ENCODE results near the gene CDH3. TPM values are rescaled to one million over a fixed set of nuclear protein-coding genes. Genes with fewer than 3 reads are reported as not detected.

Gene CDH3
- total RNA-seq, 5 donors from 2014 or later (not counting 1 experiment from before 2014, with no cell fraction given), result 0.36 to 1.1 (median 0.60) TPM; not detected in 1

DNA sequence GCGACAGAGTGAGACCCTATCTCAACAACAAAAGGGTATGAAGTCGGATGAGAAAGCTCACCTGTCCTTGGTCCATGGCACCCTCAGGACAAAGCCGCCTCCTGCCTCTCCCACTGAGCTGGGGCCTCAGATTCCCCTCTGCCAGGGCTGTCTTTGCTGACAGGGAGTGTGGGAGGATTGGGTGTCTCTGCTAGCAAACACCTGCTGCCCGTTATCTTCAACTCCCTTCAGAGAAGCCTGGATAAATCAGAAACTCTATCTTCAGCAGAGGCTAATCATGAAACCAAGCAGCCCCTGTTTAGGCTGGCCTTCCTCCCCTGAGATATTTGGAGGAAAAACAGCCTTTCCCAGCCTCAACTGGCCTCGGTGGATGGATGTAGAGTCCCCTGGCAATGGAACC is 55.7 kb downstream of the CDH3 start:
- H3K4me3 Mint-ChIP-seq, result no peak overlapping the region

DNA sequence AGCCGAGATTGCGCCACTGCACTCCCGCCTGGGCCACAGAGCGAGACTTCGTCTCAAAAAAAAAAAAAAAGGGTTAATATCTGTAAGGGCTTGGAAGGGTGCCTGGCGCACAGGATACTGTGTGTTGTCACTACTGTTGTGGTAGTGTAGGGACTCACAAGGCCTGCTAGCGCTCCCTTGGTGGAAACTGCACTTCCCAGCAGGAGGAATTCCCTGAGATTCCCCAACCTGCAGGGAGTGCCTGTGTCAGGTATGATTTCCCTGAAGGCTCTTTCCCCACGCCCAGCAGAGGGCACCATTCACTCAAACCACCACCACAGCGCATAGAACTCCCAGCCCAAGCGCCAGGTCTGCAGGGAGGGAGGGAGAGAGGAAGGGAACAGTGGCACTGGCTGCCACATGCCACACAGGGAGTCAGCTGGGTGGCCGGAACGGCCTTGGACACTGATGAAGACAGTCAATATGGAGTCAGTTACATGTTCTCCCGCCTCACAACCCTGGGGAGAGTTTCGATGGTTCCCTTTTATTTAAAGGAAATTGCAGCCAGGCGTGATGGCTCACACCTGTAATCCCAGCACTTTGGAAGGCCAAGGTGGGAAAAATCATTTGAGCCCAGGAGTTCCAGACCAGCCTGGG is 59.2 kb downstream of the CDH3 start:
- H3K36me3 Mint-ChIP-seq, result no peaks in the 10 kb centered on the region
- ATAC-seq (replicated peaks in 1 of 4), result peak in 2 of 4 experiments; percentile 42 to 53
- H3K36me3 ChIP-seq (ENCODE audit: control insufficient read depth in 2 of 2, extremely low read depth in 1 of 2, insufficient read depth in 1 of 2, low read length in 1 of 2), result no peaks in the 10 kb centered on the region
- H3K4me1 Mint-ChIP-seq, result peaks cover 0 to 5% (median 0%) of the 10 kb centered on the region in 3 donors
- H3K4me3 ChIP-seq (ENCODE audit: control insufficient read depth in 1 of 2, extremely low read depth in 1 of 2, low read length in 1 of 2), result no peak overlapping the region
- peaks cover 0 to 4% of the 10 kb centered on the region in 2 experiments for H3K4me1 ChIP-seq (ENCODE audit: control insufficient read depth in 1 of 2, extremely low read depth in 1 of 2, insufficient read depth in 2 of 2, low read length in 2 of 2)
- POLR2A ChIA-PET, result no interaction called here
- no peaks in the 10 kb centered on the region for H3K9me3 ChIP-seq
- CTCF ChIA-PET, result no interaction called here
- no peak overlapping the region for H3K27ac Mint-ChIP-seq
- H3K27ac ChIP-seq (ENCODE audit: low read length), result no peak overlapping the region
- H3K27me3 Mint-ChIP-seq, result no peaks in the 10 kb centered on the region
- no peaks in the 10 kb centered on the region for H3K9me3 Mint-ChIP-seq
- DNase-seq, result peak in 32 of 35 experiments; percentile 9 to 62 (median 28)
- H3K4me3 Mint-ChIP-seq, result no peak overlapping the region
- 55% methylated on average over 8 of the region's 15 CpGs for WGBS (ENCODE audit: insufficient coverage)
- H3K27me3 ChIP-seq (replicated peaks in 1 of 2; ENCODE audit: control insufficient read depth in 2 of 2, extremely low read depth in 1 of 2, insufficient read depth in 2 of 2, low read length in 1 of 2), result peaks cover 0 to 19% of the 10 kb centered on the region in 2 experiments

More for the DNA sequence above, 55.7 kb downstream of the CDH3 start:
- ATAC-seq (replicated peaks in 1 of 4) (no peak), DNase-seq (no peak)
- no peaks in the 10 kb centered on the region for H3K9me3 ChIP-seq
- no peaks in the 10 kb centered on the region for H3K36me3 Mint-ChIP-seq
- H3K27me3 Mint-ChIP-seq, result no peaks in the 10 kb centered on the region
- peaks cover 0 to 5% (median 0%) of the 10 kb centered on the region in 3 donors for H3K4me1 Mint-ChIP-seq
- H3K9me3 Mint-ChIP-seq, result no peaks in the 10 kb centered on the region
- H3K4me1 ChIP-seq (ENCODE audit: control insufficient read depth in 1 of 2, extremely low read depth in 1 of 2, insufficient read depth in 2 of 2, low read length in 2 of 2), result peaks cover 0 to 4% of the 10 kb centered on the region in 2 experiments
- ChIA-PET POLR2A (no interaction called here), CTCF (interaction anchor here in 1 of 2 donors (0.7 kb wide), 1 partner anchor 429 kb away, joined by 6 read pairs; no protein-coding TSS in a partner anchor)
- H3K36me3 ChIP-seq (ENCODE audit: control insufficient read depth in 2 of 2, extremely low read depth in 1 of 2, insufficient read depth in 1 of 2, low read length in 1 of 2), result no peaks in the 10 kb centered on the region
- no peak overlapping the region for H3K27ac ChIP-seq (ENCODE audit: low read length)
- H3K27me3 ChIP-seq (replicated peaks in 1 of 2; ENCODE audit: control insufficient read depth in 2 of 2, extremely low read depth in 1 of 2, insufficient read depth in 2 of 2, low read length in 1 of 2), result peaks cover 0 to 14% of the 10 kb centered on the region in 2 experiments
- H3K27ac Mint-ChIP-seq, result no peak overlapping the region
- H3K4me3 ChIP-seq (ENCODE audit: control insufficient read depth in 1 of 2, extremely low read depth in 1 of 2, low read length in 1 of 2), result no peak overlapping the region
- WGBS (ENCODE audit: insufficient coverage), result 100% methylated on average over 1 of the region's 5 CpGs

GRCh38 chr16:68707340-68708152 is 62.4 kb downstream of the CDH3 start:
- POLR2A ChIA-PET, result no interaction called here

DNA sequence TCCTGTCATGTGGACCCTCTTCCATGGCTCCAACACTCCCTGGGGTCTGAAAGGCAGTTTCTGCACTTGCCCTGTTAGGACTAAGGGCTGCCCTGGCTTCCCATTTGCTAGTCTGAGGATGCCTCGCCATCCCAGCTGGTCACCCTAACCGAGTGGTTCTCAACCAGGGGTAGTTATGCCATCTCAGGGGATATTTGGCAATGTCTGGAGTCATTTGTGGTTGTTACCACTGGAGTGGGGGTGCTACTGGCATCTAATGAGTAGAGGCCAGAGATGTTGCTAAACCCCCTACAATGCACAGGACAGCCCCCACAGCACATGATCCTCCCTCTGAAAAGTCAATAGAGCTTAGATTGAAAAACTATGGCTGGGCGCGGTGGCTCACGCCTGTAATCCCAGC is 65.1 kb downstream of the CDH3 start:
- no peaks in the 10 kb centered on the region for H3K9me3 Mint-ChIP-seq
- DNase-seq, result no peak
- H3K27me3 Mint-ChIP-seq, result peaks cover 20 to 26% of the 10 kb centered on the region in 2 donors
- Histone ChIP-seq H3K9me3 (no peaks in the 10 kb centered on the region), H3K4me3 (ENCODE audit: control insufficient read depth in 1 of 2, extremely low read depth in 1 of 2, low read length in 1 of 2) (no peak overlapping the region), H3K27me3 (replicated peaks in 1 of 2; ENCODE audit: control insufficient read depth in 2 of 2, extremely low read depth in 1 of 2, insufficient read depth in 2 of 2, low read length in 1 of 2) (peaks cover 0 to 28% of the 10 kb centered on the region in 2 experiments), H3K4me1 (ENCODE audit: control insufficient read depth in 1 of 2, extremely low read depth in 1 of 2, insufficient read depth in 2 of 2, low read length in 2 of 2) (peaks cover 0 to 3% of the 10 kb centered on the region in 2 experiments), H3K36me3 (ENCODE audit: control insufficient read depth in 2 of 2, extremely low read depth in 1 of 2, insufficient read depth in 1 of 2, low read length in 1 of 2) (no peaks in the 10 kb centered on the region), H3K27ac (ENCODE audit: low read length) (no peak overlapping the region)
- no peak overlapping the region for H3K27ac Mint-ChIP-seq
- H3K36me3 Mint-ChIP-seq, result no peaks in the 10 kb centered on the region
- WGBS (ENCODE audit: insufficient coverage), result 96% methylated on average over 5 of the region's 5 CpGs
- ATAC-seq (replicated peaks in 1 of 4), result no peak
- ChIA-PET CTCF (no interaction called here), POLR2A (no interaction called here)
- H3K4me1 Mint-ChIP-seq, result peaks cover 6 to 8% (median 6%) of the 10 kb centered on the region in 3 donors
- no peak overlapping the region for H3K4me3 Mint-ChIP-seq

More at GRCh38 chr16:68707340-68708152, 62.4 kb downstream of the CDH3 start:
- 89% methylated on average over 21 of the region's 27 CpGs for WGBS (ENCODE audit: insufficient coverage)
- Mint-ChIP-seq H3K36me3 (no peaks in the 10 kb centered on the region), H3K4me3 (no peak overlapping the region), H3K27me3 (peaks cover 20% of the 10 kb centered on the region in 2 donors), H3K4me1 (peaks cover 6 to 14% (median 6%) of the 10 kb centered on the region in 3 donors), H3K9me3 (no peaks in the 10 kb centered on the region), H3K27ac (no peak overlapping the region)
- Histone ChIP-seq H3K36me3 (ENCODE audit: control insufficient read depth in 2 of 2, extremely low read depth in 1 of 2, insufficient read depth in 1 of 2, low read length in 1 of 2) (no peaks in the 10 kb centered on the region), H3K4me3 (ENCODE audit: control insufficient read depth in 1 of 2, extremely low read depth in 1 of 2, low read length in 1 of 2) (no peak overlapping the region), H3K27ac (ENCODE audit: low read length) (no peak overlapping the region), H3K9me3 (no peaks in the 10 kb centered on the region), H3K4me1 (ENCODE audit: control insufficient read depth in 1 of 2, extremely low read depth in 1 of 2, insufficient read depth in 2 of 2, low read length in 2 of 2) (peaks cover 0 to 6% of the 10 kb centered on the region in 2 experiments), H3K27me3 (replicated peaks in 1 of 2; ENCODE audit: control insufficient read depth in 2 of 2, extremely low read depth in 1 of 2, insufficient read depth in 2 of 2, low read length in 1 of 2) (peaks cover 0 to 34% of the 10 kb centered on the region in 2 experiments)
- DNase-seq, result no peak
- no peak for ATAC-seq (replicated peaks in 1 of 4)
- CTCF ChIA-PET, result interaction anchor here in 1 of 2 donors (0.6 kb wide), 1 partner anchor 1604 kb away, joined by 3 read pairs; no protein-coding TSS in a partner anchor

GRCh38 chr16:68711421-68712139 is 66.5 kb downstream of the CDH3 start:
- no peaks in the 10 kb centered on the region for H3K36me3 ChIP-seq (ENCODE audit: control insufficient read depth in 2 of 2, extremely low read depth in 1 of 2, insufficient read depth in 1 of 2, low read length in 1 of 2)
- WGBS (ENCODE audit: insufficient coverage), result 7% methylated on average over 6 of the region's 14 CpGs
- ATAC-seq (replicated peaks in 1 of 4) (no peak), DNase-seq (peak in 2 of 35 experiments; percentile 1 to 22)
- ChIA-PET CTCF (no interaction called here), POLR2A (no interaction called here)
- H3K27me3 ChIP-seq (replicated peaks in 1 of 2; ENCODE audit: control insufficient read depth in 2 of 2, extremely low read depth in 1 of 2, insufficient read depth in 2 of 2, low read length in 1 of 2), result peaks cover 0 to 28% of the 10 kb centered on the region in 2 experiments
- H3K4me1 ChIP-seq (ENCODE audit: control insufficient read depth in 1 of 2, extremely low read depth in 1 of 2, insufficient read depth in 2 of 2, low read length in 2 of 2), result peaks cover 0 to 3% of the 10 kb centered on the region in 2 experiments
- no peak overlapping the region for H3K4me3 ChIP-seq (ENCODE audit: control insufficient read depth in 1 of 2, extremely low read depth in 1 of 2, low read length in 1 of 2)
- Mint-ChIP-seq H3K27me3 (peaks cover 20 to 26% of the 10 kb centered on the region in 2 donors), H3K4me1 (peaks cover 6 to 8% (median 6%) of the 10 kb centered on the region in 3 donors), H3K36me3 (no peaks in the 10 kb centered on the region), H3K27ac (peak overlapping the region in 1 of 2 donors; percentile 39), H3K9me3 (no peaks in the 10 kb centered on the region), H3K4me3 (no peak overlapping the region)
- no peak overlapping the region for H3K27ac ChIP-seq (ENCODE audit: low read length)
- H3K9me3 ChIP-seq, result no peaks in the 10 kb centered on the region

GRCh38 chr16:68713361-68713760 is 68.3 kb downstream of the CDH3 start:
- H3K4me1 ChIP-seq (ENCODE audit: control insufficient read depth in 1 of 2, extremely low read depth in 1 of 2, insufficient read depth in 2 of 2, low read length in 2 of 2), result peaks cover 0 to 3% of the 10 kb centered on the region in 2 experiments
- CTCF ChIA-PET, result no interaction called here
- H3K4me3 ChIP-seq (ENCODE audit: control insufficient read depth in 1 of 2, extremely low read depth in 1 of 2, low read length in 1 of 2), result no peak overlapping the region
- POLR2A ChIA-PET, result no interaction called here
- no peaks in the 10 kb centered on the region for H3K36me3 ChIP-seq (ENCODE audit: control insufficient read depth in 2 of 2, extremely low read depth in 1 of 2, insufficient read depth in 1 of 2, low read length in 1 of 2)
- Mint-ChIP-seq H3K36me3 (no peaks in the 10 kb centered on the region), H3K27me3 (peaks cover 20 to 26% of the 10 kb centered on the region in 2 donors), H3K9me3 (peaks cover 0 to 2% (median 0%) of the 10 kb centered on the region in 3 donors), H3K4me1 (peaks cover 6 to 8% (median 6%) of the 10 kb centered on the region in 3 donors), H3K4me3 (no peak overlapping the region), H3K27ac (no peak overlapping the region)
- WGBS (ENCODE audit: insufficient coverage), result 75% methylated on average over 5 of the region's 6 CpGs
- no peak overlapping the region for H3K27ac ChIP-seq (ENCODE audit: low read length)
- DNase-seq (no peak), ATAC-seq (replicated peaks in 1 of 4) (no peak)
- H3K27me3 ChIP-seq (replicated peaks in 1 of 2; ENCODE audit: control insufficient read depth in 2 of 2, extremely low read depth in 1 of 2, insufficient read depth in 2 of 2, low read length in 1 of 2), result peaks cover 0 to 25% of the 10 kb centered on the region in 2 experiments
- no peaks in the 10 kb centered on the region for H3K9me3 ChIP-seq

All from T-cell (primary cell).